Endothelial cell of umbilical vein (primary cell): ENCODE data around the gene RPS23. TPM values are rescaled to one million over a fixed set of nuclear protein-coding genes. Genes with fewer than 3 reads are reported as not detected.

Source experiments
- BruUV-seq: library from RNA; stranded (reverse); fragments of 400-500 nt; replicated peaks from 2 replicates; lab custom pipeline; 2021; lab: Mats Ljungman, UMichigan
- CTCF ChIA-PET: fragments of 300-600, 350-600 bp; sonication (Branson Sonifier 250); formaldehyde crosslinking; loops from one replicate; lab custom pipeline; 2021; ENCODE audit warnings: antibody characterized with exemption, inconsistent platforms; lab: Charles Lee
- POLR2A ChIA-PET: fragments of 300-600, 350-600 bp; sonication (Branson Sonifier 250); formaldehyde crosslinking; loops from one replicate; lab custom pipeline; 2021; ENCODE audit warnings: antibody characterized with exemption, inconsistent platforms; lab: Charles Lee
- DNase-seq: peaks from one replicate; pipeline ENCODE4 v3.0.0-alpha.2; 2011; ENCODE audit warnings: low read depth, low spot score
- FAIRE-seq: peaks from 2 replicates; lab custom pipeline; 2011; peaks lifted over from hg19 to GRCh38; lab: Jason Lieb, UNC
- H2AFZ ChIP-seq: 2 replicates; pipeline ENCODE4 v1.6.0; 2012; ENCODE audit warnings: low read depth, low read length, control low read depth, inconsistent platforms
- H3K27ac ChIP-seq: 2 replicates; pipeline ENCODE4 v1.5.1; 2011; ENCODE audit warnings: low read depth, mild to moderate bottlenecking, control low read depth, low read length, moderate library complexity; ENCODE audit not compliant: insufficient read depth
- H3K27me3 ChIP-seq, 2 experiments: 2 replicates each; pipeline versions ENCODE4 v1.6.0 to v1.6.1; 2011; ENCODE audit warnings: low read length in 2 of 2, mixed read lengths in 1 of 2; ENCODE audit not compliant: control insufficient read depth in 2 of 2, insufficient read depth in 2 of 2
- H3K36me3 ChIP-seq, 2 experiments: 2 replicates in 1 of 2; 3 replicates in 1 of 2; pipeline ENCODE4 v1.5.1; 2011; ENCODE audit warnings: low read length in 2 of 2, mild to moderate bottlenecking in 1 of 2, moderate library complexity in 1 of 2; ENCODE audit not compliant: control insufficient read depth in 2 of 2, insufficient read depth in 2 of 2; ENCODE audit errors: extremely low read depth in 1 of 2
- H3K4me1 ChIP-seq: 3 replicates; pipeline ENCODE4 v1.5.1; 2011; ENCODE audit warnings: mild to moderate bottlenecking, low read length; ENCODE audit not compliant: control insufficient read depth, insufficient read depth; ENCODE audit errors: extremely low read depth
- H3K4me2 ChIP-seq: 2 replicates; pipeline ENCODE4 v1.6.1; 2011; ENCODE audit warnings: low read length, control low read depth, mixed read lengths; ENCODE audit not compliant: insufficient read depth
- H3K4me3 ChIP-seq, 3 experiments: fragments of 200-600 bp in 1 of 3; sonication (generic), shearing (Covaris generic) in 1 of 3; replicated peaks in 1 of 3; 2 replicates each; pipeline ENCODE4 v1.5.1; 2011 to 2016; ENCODE audit warnings: control low read depth in 3 of 3, low read length in 3 of 3, mild to moderate bottlenecking in 2 of 3, inconsistent platforms in 1 of 3, low read depth in 1 of 3, moderate library complexity in 1 of 3; ENCODE audit not compliant: insufficient read depth in 1 of 3
- H3K79me2 ChIP-seq: 2 replicates; pipeline ENCODE4 v1.6.0; 2012; ENCODE audit warnings: low read length, inconsistent platforms; ENCODE audit not compliant: control insufficient read depth, insufficient read depth
- H3K9ac ChIP-seq: replicated peaks from 2 replicates; pipeline ENCODE3; 2011; ENCODE audit warnings: low read length, control low read depth; ENCODE audit not compliant: insufficient read depth; ENCODE audit errors: extremely low read depth
- H3K9me1 ChIP-seq: replicated peaks from 3 replicates; pipeline ENCODE4 v1.6.0; 2011; ENCODE audit warnings: mild to moderate bottlenecking, low read length; ENCODE audit not compliant: control insufficient read depth, insufficient read depth; ENCODE audit errors: extremely low read depth
- H3K9me3 ChIP-seq: replicated peaks from 2 replicates; pipeline ENCODE4 v1.5.1; 2012; ENCODE audit warnings: low read length, inconsistent platforms; ENCODE audit not compliant: control insufficient read depth, insufficient read depth
- H4K20me1 ChIP-seq: replicated peaks from 2 replicates; pipeline ENCODE3; 2011; ENCODE audit warnings: mild to moderate bottlenecking, low read length; ENCODE audit not compliant: control insufficient read depth, insufficient read depth; ENCODE audit errors: extremely low read depth
- EZH2 ChIP-seq: IDR thresholded peaks from 2 replicates; pipeline ENCODE4 v1.6.1; 2012; ENCODE audit warnings: borderline replicate concordance, low read depth, mild to moderate bottlenecking, moderate library complexity, low read length, inconsistent platforms; ENCODE audit not compliant: severe bottlenecking
- FOS ChIP-seq: IDR thresholded peaks from 2 replicates; pipeline ENCODE4 v1.6.1; 2011; ENCODE audit warnings: mild to moderate bottlenecking, low read length, moderate library complexity, borderline replicate concordance; ENCODE audit not compliant: insufficient read depth
- GATA2 ChIP-seq: IDR thresholded peaks from 2 replicates; pipeline ENCODE4 v1.7.0; 2011; ENCODE audit warnings: low read depth, mild to moderate bottlenecking, moderate library complexity, mixed read lengths, low read length; ENCODE audit not compliant: insufficient read length, insufficient read depth
- JUN ChIP-seq: IDR thresholded peaks from 2 replicates; pipeline ENCODE4 v1.6.1; 2011; ENCODE audit warnings: borderline replicate concordance, low read depth; ENCODE audit not compliant: insufficient read length, insufficient read depth
- MYC ChIP-seq: IDR thresholded peaks from one replicate; pipeline ENCODE4 v1.6.1; 2011; ENCODE audit warnings: mild to moderate bottlenecking, low read depth, low read length
- POLR2A ChIP-seq: IDR thresholded peaks from 2 replicates; pipeline ENCODE4 v1.6.1; 2012; ENCODE audit warnings: low read depth, mild to moderate bottlenecking, control low read depth, low read length
- POLR2AphosphoS5 ChIP-seq: IDR thresholded peaks from 2 replicates; pipeline ENCODE4 v1.6.1; 2012; ENCODE audit warnings: low read depth, mild to moderate bottlenecking, control low read depth, low read length, moderate library complexity; ENCODE audit not compliant: insufficient read depth
- dilution Hi-C: fragments of 300-500 bp; cut with MboI; formaldehyde crosslinking; loops from one replicate; pipeline ENCODE4 v1.15.0; 2019; ENCODE audit warnings: low sequenced_read_pairs; ENCODE audit not compliant: extremely low pct_ligation_motif_present
- intact Hi-C: fragments of 100-400 bp; cut with micrococcal nuclease; formaldehyde crosslinking; loops from one replicate; pipeline ENCODE4 v1.10.0; 2022
- polyA plus RNA-seq, 4 experiments: library from polyadenylated mRNA; depleted of rRNA in 3 of 4; stranded (reverse) in 3 of 4; unstranded in 1 of 4; fragments of >200 nt; gene quantifications; 2 replicates each; pipeline versions ENCODE4 v1.2.1 to v1.2.3, GENCODE V29; 2011 to 2012; ENCODE audit warnings: missing spikeins in 1 of 4
- total RNA-seq: library from RNA; stranded (reverse); gene quantifications from 2 replicates; pipeline ENCODE4 v1.2.3, GENCODE V29; 2021
- TF ChIP-seq, protein P1 (sequence below), 2 donors: IDR thresholded peaks; 1 replicate in 1 of 2; 2 replicates in 1 of 2; pipeline ENCODE4 v1.5.1; 2011; ENCODE audit warnings: low read length in 2 of 2, mild to moderate bottlenecking in 2 of 2, moderate library complexity in 2 of 2, control low read depth in 1 of 2, inconsistent platforms in 1 of 2, low read depth in 1 of 2; ENCODE audit not compliant: insufficient read depth in 1 of 2; ENCODE audit errors: extremely low read depth in 1 of 2
- TF ChIP-seq, protein P2 (sequence below): IDR thresholded peaks from 2 replicates; pipeline ENCODE4 v1.6.1; 2011; ENCODE audit not compliant: insufficient read depth, insufficient read length

Gene RPS23
- total and polyA plus RNA-seq, 2 donors (not counting 3 experiments of a cell fraction or from before 2014, with no cell fraction given), result 2,037 to 3,265 TPM

DNA sequence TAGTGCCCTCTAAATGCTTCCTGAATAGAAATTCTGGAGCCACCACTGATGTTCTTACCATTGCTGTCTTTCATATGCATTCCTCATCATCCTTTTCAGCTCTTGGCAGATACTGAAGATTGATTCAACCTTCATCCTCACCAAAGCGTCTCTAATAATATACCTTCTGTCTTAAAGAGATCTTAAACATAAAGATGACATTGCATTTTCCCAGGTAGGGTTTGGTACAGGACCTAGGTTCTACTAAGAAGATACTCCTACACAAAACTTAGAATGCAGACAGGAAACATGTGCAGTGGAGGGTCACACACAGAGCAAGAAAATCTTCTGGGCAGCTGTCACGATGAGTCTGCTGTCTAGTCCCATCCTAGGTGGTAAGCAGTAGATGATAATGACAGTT lies 41.0 kb upstream of the RPS23 start:
- no peaks in the 10 kb centered on the region for H3K9me1 ChIP-seq
- no peaks in the 10 kb centered on the region for H3K36me3 ChIP-seq
- H4K20me1 ChIP-seq, result no peaks in the 10 kb centered on the region
- CTCF ChIA-PET, result no interaction called here
- TF ChIP-seq EZH2 (no peak), GATA2 (no peak), POLR2A (no peak), FOS (no peak), MYC (no peak), JUN (no peak), POLR2AphosphoS5 (no peak)
- TF ChIP-seq, protein P1, sequence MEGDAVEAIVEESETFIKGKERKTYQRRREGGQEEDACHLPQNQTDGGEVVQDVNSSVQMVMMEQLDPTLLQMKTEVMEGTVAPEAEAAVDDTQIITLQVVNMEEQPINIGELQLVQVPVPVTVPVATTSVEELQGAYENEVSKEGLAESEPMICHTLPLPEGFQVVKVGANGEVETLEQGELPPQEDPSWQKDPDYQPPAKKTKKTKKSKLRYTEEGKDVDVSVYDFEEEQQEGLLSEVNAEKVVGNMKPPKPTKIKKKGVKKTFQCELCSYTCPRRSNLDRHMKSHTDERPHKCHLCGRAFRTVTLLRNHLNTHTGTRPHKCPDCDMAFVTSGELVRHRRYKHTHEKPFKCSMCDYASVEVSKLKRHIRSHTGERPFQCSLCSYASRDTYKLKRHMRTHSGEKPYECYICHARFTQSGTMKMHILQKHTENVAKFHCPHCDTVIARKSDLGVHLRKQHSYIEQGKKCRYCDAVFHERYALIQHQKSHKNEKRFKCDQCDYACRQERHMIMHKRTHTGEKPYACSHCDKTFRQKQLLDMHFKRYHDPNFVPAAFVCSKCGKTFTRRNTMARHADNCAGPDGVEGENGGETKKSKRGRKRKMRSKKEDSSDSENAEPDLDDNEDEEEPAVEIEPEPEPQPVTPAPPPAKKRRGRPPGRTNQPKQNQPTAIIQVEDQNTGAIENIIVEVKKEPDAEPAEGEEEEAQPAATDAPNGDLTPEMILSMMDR (IDR thresholded peaks at IDR 0.05; ENCODE audit: extremely low read depth in 1 of 2, insufficient read depth in 1 of 2, low read depth in 1 of 2, low read length in 2 of 2), result no peak
- TF ChIP-seq, protein P2, sequence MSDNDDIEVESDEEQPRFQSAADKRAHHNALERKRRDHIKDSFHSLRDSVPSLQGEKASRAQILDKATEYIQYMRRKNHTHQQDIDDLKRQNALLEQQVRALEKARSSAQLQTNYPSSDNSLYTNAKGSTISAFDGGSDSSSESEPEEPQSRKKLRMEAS, result no peak
- H3K79me2 ChIP-seq, result no peaks in the 10 kb centered on the region
- H3K27me3 ChIP-seq, result peaks cover 21 to 22% of the 10 kb centered on the region in 2 experiments
- dilution Hi-C loops (no loop called here), intact Hi-C loops (no loop called here)
- BruUV-seq, result no TSS peak
- H3K4me1 ChIP-seq, result no peaks in the 10 kb centered on the region
- H2AFZ ChIP-seq, result no peak overlapping the region
- no peak overlapping the region for H3K4me3 ChIP-seq
- FAIRE-seq (no peak), DNase-seq (no peak)
- H3K9me3 ChIP-seq, result no peaks in the 10 kb centered on the region
- H3K27ac ChIP-seq, result no peak overlapping the region
- no peak overlapping the region for H3K9ac ChIP-seq
- POLR2A ChIA-PET, result no interaction called here
- no peak overlapping the region for H3K4me2 ChIP-seq
